GM12864 (cell line): ENCODE results near the gene TSPEAR.
"Not testable (repeated sequence)": the region's sequence is repeated elsewhere in the genome, so short reads cannot be mapped to it uniquely, and the experiment has no call there.

Source experiments
- DNase-seq: peaks from one replicate; pipeline ENCODE4 v3.0.0-alpha.2; 2011; ENCODE audit warnings: low read depth
- H3K4me3 ChIP-seq: 2 replicates; pipeline ENCODE4 v1.5.1; 2011; ENCODE audit warnings: mild to moderate bottlenecking, low read depth, low read length, control low read depth
- TF ChIP-seq, protein P1 (sequence below): IDR thresholded peaks from 2 replicates; pipeline ENCODE4 v1.5.1; 2011; ENCODE audit warnings: low read depth, mild to moderate bottlenecking, moderate library complexity, low read length, control low read depth, inconsistent platforms; ENCODE audit errors: missing control alignments

TSPEAR gene

DNA sequence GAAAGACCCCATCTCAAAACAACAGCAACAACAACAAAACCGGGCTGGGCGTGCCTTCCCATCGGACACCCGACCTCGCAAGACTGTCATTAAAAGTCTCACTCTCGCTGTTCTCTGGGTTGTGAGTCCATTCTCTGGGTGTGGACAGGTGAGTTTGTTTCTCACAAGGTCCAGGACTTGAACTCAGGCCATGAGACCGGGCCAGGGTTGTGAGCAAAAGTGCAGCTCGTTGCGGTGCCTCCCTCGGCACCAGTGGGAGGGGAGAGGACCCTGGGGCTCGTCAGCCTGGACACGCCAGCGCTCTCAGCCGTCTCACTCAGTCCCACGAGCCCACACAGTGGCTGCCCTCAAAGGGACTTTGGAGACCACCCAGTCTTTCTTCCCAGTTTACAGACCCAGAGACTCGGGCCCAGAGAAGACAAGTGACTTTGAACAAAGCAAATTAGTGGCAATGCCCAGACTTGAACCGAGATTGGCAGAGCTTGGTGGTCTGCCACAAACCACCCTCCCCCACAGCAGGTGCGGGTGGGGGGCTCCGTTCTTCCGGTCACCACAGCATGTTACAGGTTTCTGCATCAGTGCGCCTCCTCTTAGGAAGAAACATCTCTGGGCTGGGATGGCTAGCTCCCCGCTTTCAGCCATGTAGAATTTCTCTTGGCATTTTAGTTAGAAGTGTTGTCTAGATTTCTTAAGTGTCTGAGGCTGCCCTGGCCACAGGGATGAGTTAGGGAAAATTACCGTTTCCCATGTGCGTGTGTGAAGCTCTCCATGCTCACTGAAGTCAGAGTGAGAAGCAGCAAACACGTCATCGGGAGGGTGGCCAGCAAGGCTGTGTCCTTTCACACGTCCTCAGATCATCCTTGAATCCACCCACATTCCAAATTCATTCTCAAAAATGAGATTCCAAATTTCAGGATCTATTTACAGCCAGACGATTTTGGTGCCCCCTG, 227.8 kb downstream of the TSPEAR start:
- no peak overlapping the region for H3K4me3 ChIP-seq
- TF ChIP-seq, protein P1, sequence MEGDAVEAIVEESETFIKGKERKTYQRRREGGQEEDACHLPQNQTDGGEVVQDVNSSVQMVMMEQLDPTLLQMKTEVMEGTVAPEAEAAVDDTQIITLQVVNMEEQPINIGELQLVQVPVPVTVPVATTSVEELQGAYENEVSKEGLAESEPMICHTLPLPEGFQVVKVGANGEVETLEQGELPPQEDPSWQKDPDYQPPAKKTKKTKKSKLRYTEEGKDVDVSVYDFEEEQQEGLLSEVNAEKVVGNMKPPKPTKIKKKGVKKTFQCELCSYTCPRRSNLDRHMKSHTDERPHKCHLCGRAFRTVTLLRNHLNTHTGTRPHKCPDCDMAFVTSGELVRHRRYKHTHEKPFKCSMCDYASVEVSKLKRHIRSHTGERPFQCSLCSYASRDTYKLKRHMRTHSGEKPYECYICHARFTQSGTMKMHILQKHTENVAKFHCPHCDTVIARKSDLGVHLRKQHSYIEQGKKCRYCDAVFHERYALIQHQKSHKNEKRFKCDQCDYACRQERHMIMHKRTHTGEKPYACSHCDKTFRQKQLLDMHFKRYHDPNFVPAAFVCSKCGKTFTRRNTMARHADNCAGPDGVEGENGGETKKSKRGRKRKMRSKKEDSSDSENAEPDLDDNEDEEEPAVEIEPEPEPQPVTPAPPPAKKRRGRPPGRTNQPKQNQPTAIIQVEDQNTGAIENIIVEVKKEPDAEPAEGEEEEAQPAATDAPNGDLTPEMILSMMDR = no peak
- no peak for DNase-seq

DNA sequence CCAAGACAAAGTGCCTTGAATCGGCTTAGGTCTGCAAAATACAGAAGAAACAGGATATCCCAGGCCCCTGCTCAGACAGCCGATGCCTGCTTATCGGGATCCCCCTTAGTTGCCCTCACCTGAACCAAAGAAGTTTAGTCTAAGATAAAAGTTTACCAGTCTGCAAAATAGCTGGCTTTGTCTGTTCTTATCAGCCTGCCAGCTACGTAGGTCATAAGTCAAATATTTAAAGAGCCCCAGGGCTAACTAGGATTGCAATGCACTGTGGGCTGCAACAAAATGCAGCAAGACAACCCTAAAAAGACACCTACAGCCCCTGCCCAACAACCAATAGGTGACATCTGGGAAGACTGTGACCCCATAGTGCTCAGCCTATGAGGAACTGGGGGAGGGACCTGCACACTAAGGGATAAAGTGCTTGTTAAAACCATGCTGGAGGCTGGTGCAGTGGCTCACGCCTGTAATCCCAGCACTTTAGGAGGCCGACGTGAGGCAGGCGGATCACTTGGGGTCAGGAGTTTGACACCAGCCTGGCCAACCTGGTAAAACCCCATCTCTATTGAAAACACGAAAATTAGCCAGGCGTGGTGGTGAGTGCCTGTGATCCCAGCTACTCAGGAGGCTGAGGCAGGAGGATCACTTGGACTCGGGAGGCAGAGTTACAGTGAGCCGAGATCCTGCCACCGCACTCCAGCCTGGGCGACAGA, 228.6 kb downstream of the TSPEAR start:
- no peak overlapping the region for H3K4me3 ChIP-seq
- TF ChIP-seq, protein P1 = no peak
- no peak for DNase-seq

DNA sequence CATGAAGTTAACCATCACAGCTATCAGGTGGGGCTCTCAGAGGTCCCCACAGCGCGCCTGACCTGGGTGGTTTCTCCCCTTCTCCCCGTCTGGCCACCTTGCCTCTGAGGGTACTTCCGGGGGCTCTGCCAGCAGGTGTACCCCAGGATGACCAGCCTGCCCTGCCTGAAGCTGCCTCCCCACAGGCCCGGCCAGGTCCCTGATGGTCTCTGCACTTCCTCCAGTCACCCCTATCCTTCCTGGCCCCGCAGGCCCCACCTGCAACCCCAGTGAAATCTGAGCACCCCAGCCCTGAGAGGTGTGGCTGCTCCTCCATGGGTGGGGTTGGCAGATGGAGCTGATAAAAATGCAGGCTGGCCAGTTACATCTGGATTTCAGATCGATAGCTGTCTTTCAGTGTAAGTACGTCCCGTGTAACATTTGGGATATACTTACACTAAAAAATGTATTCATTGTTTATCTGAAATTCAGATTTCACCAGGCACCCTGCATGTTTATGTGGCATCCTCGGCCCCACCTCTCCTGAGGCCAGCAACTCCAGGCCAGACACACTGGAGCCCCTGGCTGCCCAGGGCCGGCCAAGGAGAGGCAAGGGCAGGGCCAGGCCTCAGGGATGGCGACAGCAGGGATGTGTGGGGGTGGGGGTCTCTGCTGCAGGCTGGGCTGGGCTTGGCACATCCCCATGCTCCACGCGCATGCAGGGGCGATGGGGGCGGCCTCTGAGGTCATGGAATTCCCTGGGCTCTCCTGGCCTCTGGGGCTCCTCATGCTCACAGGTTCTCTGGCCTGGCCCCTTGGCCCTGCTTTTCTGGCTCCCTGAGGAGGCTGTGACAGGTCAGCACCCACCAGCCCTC, 230.9 kb downstream of the TSPEAR start:
- DNase-seq = no peak
- no peak overlapping the region for H3K4me3 ChIP-seq
- TF ChIP-seq, protein P1 = no peak

DNA sequence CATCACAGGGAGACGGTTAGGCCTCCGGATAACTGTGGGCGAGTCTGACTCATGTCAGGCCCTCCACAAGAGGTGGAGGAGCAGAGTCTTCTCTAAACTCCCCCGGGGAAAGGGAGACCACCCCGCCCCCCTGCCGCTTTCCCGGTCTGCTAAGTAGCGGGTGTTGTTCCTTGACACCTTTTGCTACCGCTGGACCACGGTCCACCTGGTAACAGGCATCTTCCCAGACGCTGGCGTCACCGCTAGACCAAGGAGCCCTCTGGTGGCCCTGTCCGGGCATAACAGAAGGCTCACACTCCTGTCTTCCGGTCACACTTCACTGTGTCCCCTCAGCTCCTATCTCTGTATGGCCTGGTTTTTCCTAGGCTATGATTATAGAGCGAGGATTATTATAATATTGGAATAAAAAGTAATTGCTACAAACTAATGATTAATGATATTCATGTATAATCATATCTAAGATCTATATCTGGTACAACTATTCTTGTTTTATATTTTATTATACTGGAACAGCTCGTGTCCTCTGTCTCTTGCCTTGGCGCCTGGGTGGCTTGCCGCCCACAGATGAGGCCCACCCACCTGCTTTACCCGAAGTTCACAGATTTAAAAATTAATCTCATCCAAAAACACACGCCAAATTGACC, 231.7 kb downstream of the TSPEAR start:
- not testable (repeated sequence) for H3K4me3 ChIP-seq, DNase-seq
- TF ChIP-seq, protein P1 = peak; percentile 70

DNA sequence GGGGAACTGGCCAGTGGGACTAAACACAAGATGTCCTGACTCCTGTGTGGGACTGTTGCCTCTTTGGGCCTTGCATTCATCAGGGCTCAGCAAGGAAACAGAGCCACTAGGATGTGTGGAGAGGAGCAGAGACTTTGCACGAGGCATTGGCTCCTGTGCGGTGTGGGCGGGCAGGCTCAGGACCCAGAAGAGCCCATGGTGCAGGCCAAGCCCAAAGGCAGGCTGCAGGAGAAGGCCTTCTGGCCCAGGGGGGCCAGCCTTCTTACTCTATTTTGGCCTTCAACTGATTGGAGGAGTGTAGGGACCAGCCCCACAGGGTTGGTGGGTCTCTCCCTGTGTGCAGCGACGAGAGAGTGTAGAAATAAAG, 232.6 kb downstream of the TSPEAR start:
- H3K4me3 ChIP-seq = no peak overlapping the region
- TF ChIP-seq, protein P1 = no peak
- DNase-seq = no peak

DNA sequence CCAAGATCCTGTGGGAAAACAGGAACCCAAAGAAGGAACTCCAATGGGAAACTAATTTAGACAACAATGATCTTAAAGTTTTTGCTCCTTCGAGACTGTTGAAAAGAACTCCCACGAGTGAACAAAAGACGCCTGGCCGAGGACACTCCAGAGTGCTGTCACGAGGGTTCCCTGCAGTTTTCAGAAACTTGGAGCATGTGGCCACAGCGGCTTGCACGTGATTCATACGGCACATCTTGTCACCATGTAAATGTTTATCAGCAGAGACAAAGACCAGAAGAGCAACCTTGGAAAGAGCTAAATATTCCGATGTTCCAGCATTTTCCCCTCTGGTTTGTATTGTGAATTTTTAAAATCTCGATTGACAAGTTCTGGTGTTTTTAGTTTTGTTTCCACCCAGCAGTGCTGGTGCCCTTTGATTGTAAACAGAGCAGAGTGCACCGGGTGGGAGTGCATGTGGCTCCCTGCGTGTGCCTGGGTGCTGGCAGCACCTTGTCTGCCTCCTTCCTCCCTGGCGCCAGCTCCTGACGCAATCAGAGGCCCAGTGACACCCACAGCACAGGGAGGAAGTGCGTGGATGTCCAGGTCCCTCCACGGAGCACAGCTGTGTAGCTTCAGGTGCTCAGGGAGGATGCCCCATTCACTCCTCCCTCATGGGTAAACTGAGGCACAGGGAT, 233.1 kb downstream of the TSPEAR start:
- H3K4me3 ChIP-seq = no peak overlapping the region
- no peak for DNase-seq
- TF ChIP-seq, protein P1 = no peak
